ES-I3 (cell line): ENCODE results near the gene CORIN.
"Not testable (repeated sequence)": the region's sequence is repeated elsewhere in the genome, so short reads cannot be mapped to it uniquely, and the experiment has no call there.

Experiments
- H3K36me3 ChIP-seq: 2 replicates; pipeline ENCODE4 v1.6.1; 2013; ENCODE audit warnings: mild to moderate bottlenecking, low read length, control low read depth, moderate library complexity; ENCODE audit not compliant: insufficient read depth
- H3K4me1 ChIP-seq: 2 replicates; pipeline ENCODE4 v1.6.1; 2013; ENCODE audit warnings: mild to moderate bottlenecking, control low read depth, low read length; ENCODE audit not compliant: insufficient read depth
- H3K9ac ChIP-seq: 2 replicates; pipeline ENCODE4 v1.6.1; 2013; ENCODE audit warnings: low read depth, mild to moderate bottlenecking, low read length, moderate library complexity
- H3K9me3 ChIP-seq: 2 replicates; pipeline ENCODE4 v1.6.1; 2013; ENCODE audit warnings: mild to moderate bottlenecking, low read length, moderate library complexity; ENCODE audit not compliant: control insufficient read depth, insufficient read depth

Gene CORIN

GRCh38 chr4:47776353-47776752, 61.5 kb downstream of the CORIN start:
- no peak overlapping the region for H3K9ac ChIP-seq
- H3K4me1 ChIP-seq = no peaks in the 10 kb centered on the region
- H3K36me3 ChIP-seq = no peaks in the 10 kb centered on the region
- H3K9me3 ChIP-seq = no peaks in the 10 kb centered on the region

GRCh38 chr4:47774079-47774478, 63.8 kb downstream of the CORIN start:
- Histone ChIP-seq H3K4me1 (no peaks in the 10 kb centered on the region), H3K36me3 (no peaks in the 10 kb centered on the region), H3K9me3 (no peaks in the 10 kb centered on the region), H3K9ac (no peak overlapping the region)

- Histone ChIP-seq H3K9ac (no peak overlapping the region), H3K36me3 (no peaks in the 10 kb centered on the region), H3K4me1 (peaks cover 7% of the 10 kb centered on the region; the same call in 1 of the 2 replicates), H3K9me3 (no peaks in the 10 kb centered on the region)
Measured at GRCh38 chr4:47771020-47771419, 66.8 kb downstream of the CORIN start.

GRCh38 chr4:47767956-47768355, 69.9 kb downstream of the CORIN start:
- not testable (repeated sequence) for H3K9me3 ChIP-seq, H3K9ac ChIP-seq, H3K36me3 ChIP-seq
- H3K4me1 ChIP-seq = peaks cover 10% of the 10 kb centered on the region; the same call in 1 of the 2 replicates

- Histone ChIP-seq H3K36me3 (no peaks in the 10 kb centered on the region), H3K4me1 (peaks cover 10% of the 10 kb centered on the region; the same call in 1 of the 2 replicates), H3K9me3 (no peaks in the 10 kb centered on the region), H3K9ac (no peak overlapping the region)
Measured at GRCh38 chr4:47763279-47763678, 74.6 kb downstream of the CORIN start.

GRCh38 chr4:47762376-47763266, 75.2 kb downstream of the CORIN start:
- H3K36me3 ChIP-seq = no peaks in the 10 kb centered on the region
- no peaks in the 10 kb centered on the region for H3K9me3 ChIP-seq

GRCh38 chr4:47753316-47753715, 84.6 kb downstream of the CORIN start:
- H3K4me1 ChIP-seq, H3K36me3 ChIP-seq, H3K9ac ChIP-seq, H3K9me3 ChIP-seq: not testable (repeated sequence)

More at GRCh38 chr4:47762376-47763266, 75.2 kb downstream of the CORIN start:
- Histone ChIP-seq H3K9ac (no peak overlapping the region), H3K4me1 (peaks cover 8% of the 10 kb centered on the region; the same call in 1 of the 2 replicates)

GRCh38 chr4:47752214-47752613, 85.7 kb downstream of the CORIN start:
- Histone ChIP-seq H3K36me3 (no peaks in the 10 kb centered on the region), H3K9ac (no peak overlapping the region), H3K4me1 (no peaks in the 10 kb centered on the region), H3K9me3 (0 out of 2 replicates have a peak, but pooled peaks cover 4% of the 10 kb centered on the region)

- Histone ChIP-seq H3K36me3 (no peaks in the 10 kb centered on the region), H3K4me1 (no peaks in the 10 kb centered on the region), H3K9me3 (0 out of 2 replicates have a peak, but pooled peaks cover 4% of the 10 kb centered on the region), H3K9ac (no peak overlapping the region)
Measured at GRCh38 chr4:47750788-47751187, 87.1 kb downstream of the CORIN start.

- H3K9me3 ChIP-seq = 0 out of 2 replicates have a peak, but pooled peaks cover 4% of the 10 kb centered on the region
- no peak overlapping the region for H3K9ac ChIP-seq
- H3K36me3 ChIP-seq = no peaks in the 10 kb centered on the region
- H3K4me1 ChIP-seq = no peaks in the 10 kb centered on the region
Measured at GRCh38 chr4:47749858-47750257, 88.0 kb downstream of the CORIN start.

GRCh38 chr4:47749060-47749459, 88.8 kb downstream of the CORIN start:
- Histone ChIP-seq H3K4me1 (no peaks in the 10 kb centered on the region), H3K36me3 (no peaks in the 10 kb centered on the region), H3K9me3 (0 out of 2 replicates have a peak, but pooled peaks cover 4% of the 10 kb centered on the region), H3K9ac (no peak overlapping the region)

- Histone ChIP-seq H3K9me3 (0 out of 2 replicates have a peak, but pooled peaks cover 4% of the 10 kb centered on the region), H3K9ac (no peak overlapping the region), H3K4me1 (no peaks in the 10 kb centered on the region), H3K36me3 (no peaks in the 10 kb centered on the region)
Measured at GRCh38 chr4:47747846-47748494, 89.9 kb downstream of the CORIN start.

- Histone ChIP-seq H3K36me3 (no peaks in the 10 kb centered on the region), H3K9me3 (no peaks in the 10 kb centered on the region), H3K9ac (no peak overlapping the region), H3K4me1 (no peaks in the 10 kb centered on the region)
Measured at GRCh38 chr4:47747211-47747610, 90.7 kb downstream of the CORIN start.

- no peaks in the 10 kb centered on the region for H3K9me3 ChIP-seq
- H3K9ac ChIP-seq = no peak overlapping the region
- no peaks in the 10 kb centered on the region for H3K4me1 ChIP-seq
- H3K36me3 ChIP-seq = no peaks in the 10 kb centered on the region
Measured at GRCh38 chr4:47746122-47746521, 91.7 kb downstream of the CORIN start.
